Middle frontal gyrus (tissue), 1 donor: ENCODE results near the gene TGFB1.
A peak's percentile ranks its signal among the peaks of the same experiment; 100 is the strongest.
"Not testable (repeated sequence)": the region's sequence is repeated elsewhere in the genome, so short reads cannot be mapped to it uniquely, and the experiment has no call there.

Experiments used
- DNase-seq: peaks from one replicate; pipeline ENCODE4 v3.0.0-alpha.2; 2015; ENCODE audit warnings: low spot score; ENCODE audit errors: extremely low spot score

TGFB1 gene

GRCh38 chr19:41353466-41354342, at the start of gene TGFB1:
TGFB1 (minus strand) TSS chr19:41353922; CDS start chr19:41353044, 878 bp downstream.
- no peak for DNase-seq

- no peak for DNase-seq
Observed at GRCh38 chr19:41402010-41402409, 48.3 kb upstream of the TGFB1 start.

- DNase-seq: no peak
Observed at GRCh38 chr19:41401483-41401882, 47.8 kb upstream of the TGFB1 start.

GRCh38 chr19:41399525-41399924, 45.8 kb upstream of the TGFB1 start:
- no peak for DNase-seq

GRCh38 chr19:41399091-41399490, 45.4 kb upstream of the TGFB1 start:
- DNase-seq: no peak

GRCh38 chr19:41398598-41398997, 44.9 kb upstream of the TGFB1 start:
- no peak for DNase-seq

- no peak for DNase-seq
Observed at GRCh38 chr19:41398050-41398418, 44.3 kb upstream of the TGFB1 start.

GRCh38 chr19:41397086-41398049, 43.6 kb upstream of the TGFB1 start, which contains the start of the genes BCKDHA and EXOSC5:
BCKDHA (plus strand) TSS chr19:41397818; CDS start chr19:41397828, 10 bp downstream.
EXOSC5 (minus strand) TSS chr19:41397359; CDS start chr19:41397328, 31 bp downstream.
- peak; percentile 100 for DNase-seq

- no peak for DNase-seq
Observed at GRCh38 chr19:41395355-41395754, 41.6 kb upstream of the TGFB1 start.

GRCh38 chr19:41392775-41393174, 39.1 kb upstream of the TGFB1 start:
- DNase-seq: no peak

- no peak for DNase-seq
Observed at GRCh38 chr19:41391618-41392017, 37.9 kb upstream of the TGFB1 start.

GRCh38 chr19:41386442-41386841, 32.7 kb upstream of the TGFB1 start:
- no peak for DNase-seq

GRCh38 chr19:41384351-41384750, 30.6 kb upstream of the TGFB1 start:
- DNase-seq: no peak

GRCh38 chr19:41381536-41381935, 27.8 kb upstream of the TGFB1 start:
- DNase-seq: not testable (repeated sequence)

GRCh38 chr19:41377977-41378709, 24.4 kb upstream of the TGFB1 start:
- no peak for DNase-seq

GRCh38 chr19:41376998-41377365, 23.3 kb upstream of the TGFB1 start:
- no peak for DNase-seq

GRCh38 chr19:41376241-41376997, 22.7 kb upstream of the TGFB1 start, which contains the start of gene TMEM91:
TMEM91 (plus strand) TSS chr19:41376533; CDS start chr19:41378310, 1,777 bp downstream.
- DNase-seq: no peak

GRCh38 chr19:41373993-41374392, 20.3 kb upstream of the TGFB1 start:
- peak; percentile 47 for DNase-seq

- DNase-seq: no peak
Observed at GRCh38 chr19:41372501-41372900, 18.8 kb upstream of the TGFB1 start.

- DNase-seq: no peak
Observed at GRCh38 chr19:41371541-41371940, 17.8 kb upstream of the TGFB1 start.
